ENCODE measurements around the gene SLC27A4. TPM values are rescaled to one million over a fixed set of nuclear protein-coding genes. Genes with fewer than 3 reads are reported as not detected.
A peak's percentile ranks its signal among the peaks of the same experiment; 100 is the strongest.

Gene SLC27A4
- total and polyA plus RNA-seq, 4 donors = 23.1 to 56.8 (median 45.0) TPM

- H3K4me1 ChIP-seq (ENCODE audit: control insufficient read depth, insufficient read depth, low read length) = no peaks in the 10 kb centered on the region
- H3K27ac ChIP-seq (ENCODE audit: low read depth, low read length) = no peak overlapping the region
- H3K9me3 ChIP-seq (ENCODE audit: control insufficient read depth, insufficient read depth, low read length) = no peaks in the 10 kb centered on the region
- H3K27me3 ChIP-seq (ENCODE audit: control insufficient read depth, insufficient read depth, low read length) = no peaks in the 10 kb centered on the region
- no peak overlapping the region for H3K4me3 ChIP-seq (ENCODE audit: low read depth, low read length)
- no CpG with 5 or more reads among the region's 5 CpGs for WGBS (ENCODE audit: insufficient coverage)
- peaks cover 40% of the 10 kb centered on the region for H3K36me3 ChIP-seq (ENCODE audit: control insufficient read depth, insufficient read depth, low read length)
- DNase-seq (ENCODE audit: low read depth in 4 of 6, low spot score in 6 of 6) = no peak
These were observed 35.4 kb upstream of the SLC27A4 start for GRCh38 chr9:128304971-128305288.

DNA sequence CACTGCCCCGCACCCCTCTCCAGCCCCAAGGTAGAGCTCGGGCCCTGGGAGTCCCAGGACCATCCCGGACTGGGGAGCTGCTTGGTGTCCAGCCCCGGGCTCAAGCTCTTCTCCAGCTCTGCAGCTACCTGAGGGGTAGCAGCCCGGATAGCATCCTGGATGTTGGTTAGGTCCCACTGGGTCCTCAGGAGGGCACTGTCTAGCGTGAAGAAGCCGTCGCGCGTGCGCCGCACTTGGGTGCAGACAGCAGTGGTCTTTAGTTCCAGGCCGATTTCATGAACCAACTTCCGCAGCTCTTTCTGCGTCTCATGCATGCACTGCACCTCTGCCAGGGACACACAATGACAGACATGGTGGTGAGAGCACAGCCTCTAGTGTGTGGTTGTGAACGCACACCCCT lies 30.8 kb upstream of the SLC27A4 start:
- no peak for DNase-seq (ENCODE audit: low read depth in 4 of 6, low spot score in 6 of 6)
- no peak overlapping the region for H3K27ac ChIP-seq (ENCODE audit: low read depth, low read length)
- H3K36me3 ChIP-seq (ENCODE audit: control insufficient read depth, insufficient read depth, low read length) = peaks cover 74% of the 10 kb centered on the region
- H3K27me3 ChIP-seq (ENCODE audit: control insufficient read depth, insufficient read depth, low read length) = no peaks in the 10 kb centered on the region
- WGBS (ENCODE audit: insufficient coverage) = 95% methylated on average over 16 of the region's 16 CpGs
- H3K4me1 ChIP-seq (ENCODE audit: control insufficient read depth, insufficient read depth, low read length) = peaks cover 10% of the 10 kb centered on the region
- no peak overlapping the region for H3K4me3 ChIP-seq (ENCODE audit: low read depth, low read length)
- H3K9me3 ChIP-seq (ENCODE audit: control insufficient read depth, insufficient read depth, low read length) = no peaks in the 10 kb centered on the region

DNA sequence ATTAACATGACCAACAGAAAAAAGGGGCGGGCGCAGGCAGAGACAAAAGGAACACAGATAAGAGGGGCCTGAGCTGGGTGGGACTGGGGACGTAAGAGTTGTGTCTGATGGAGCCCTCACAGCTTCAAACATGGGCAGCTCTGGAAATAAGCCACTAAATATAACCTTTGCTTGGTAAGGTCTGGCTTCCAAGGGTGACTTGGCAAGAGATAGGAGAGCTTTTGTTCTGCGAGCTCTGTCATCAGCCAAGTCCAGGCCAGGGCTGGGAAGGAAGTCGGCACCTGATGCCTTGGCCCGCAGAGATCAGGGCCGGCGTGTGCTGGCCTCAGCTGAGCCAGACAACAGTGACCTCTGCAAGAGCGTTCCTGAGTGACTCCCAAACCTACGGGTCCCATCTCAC lies 29.9 kb upstream of the SLC27A4 start:
- H3K27ac ChIP-seq (ENCODE audit: low read depth, low read length) = no peak overlapping the region

DNA sequence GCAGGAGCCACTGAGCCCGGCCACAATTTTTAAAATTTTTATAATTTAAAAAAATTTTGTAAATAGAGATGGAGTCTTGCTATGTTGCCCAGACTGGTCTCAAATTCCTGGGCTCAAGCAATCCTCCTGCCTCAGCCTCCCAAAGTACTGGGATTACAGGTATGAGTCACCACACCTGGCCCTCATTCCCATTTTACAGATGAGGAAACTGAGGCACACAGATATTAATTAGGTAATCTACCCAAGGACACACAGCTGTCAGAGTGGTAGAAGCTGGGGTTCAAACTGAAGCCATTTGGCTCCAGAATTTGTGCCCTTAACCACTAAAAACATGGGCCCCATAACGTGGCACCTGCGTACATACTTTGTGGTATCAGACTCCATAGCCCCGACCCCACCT lies 25.6 kb upstream of the SLC27A4 start:
- Histone ChIP-seq H3K4me3 (ENCODE audit: low read depth, low read length) (no peak overlapping the region), H3K27me3 (ENCODE audit: control insufficient read depth, insufficient read depth, low read length) (no peaks in the 10 kb centered on the region), H3K9me3 (ENCODE audit: control insufficient read depth, insufficient read depth, low read length) (no peaks in the 10 kb centered on the region), H3K4me1 (ENCODE audit: control insufficient read depth, insufficient read depth, low read length) (peaks cover 16% of the 10 kb centered on the region), H3K27ac (ENCODE audit: low read depth, low read length) (no peak overlapping the region), H3K36me3 (ENCODE audit: control insufficient read depth, insufficient read depth, low read length) (peaks cover 73% of the 10 kb centered on the region)
- 100% methylated on average over 3 of the region's 4 CpGs for WGBS (ENCODE audit: insufficient coverage)
- no peak for DNase-seq (ENCODE audit: low read depth in 4 of 6, low spot score in 6 of 6)

More for the DNA sequence above, 29.9 kb upstream of the SLC27A4 start:
- DNase-seq (ENCODE audit: low read depth in 4 of 6, low spot score in 6 of 6) = no peak
- no peak overlapping the region for H3K4me3 ChIP-seq (ENCODE audit: low read depth, low read length)
- 83% methylated on average over 10 of the region's 10 CpGs for WGBS (ENCODE audit: insufficient coverage)
- H3K27me3 ChIP-seq (ENCODE audit: control insufficient read depth, insufficient read depth, low read length) = no peaks in the 10 kb centered on the region
- peaks cover 10% of the 10 kb centered on the region for H3K4me1 ChIP-seq (ENCODE audit: control insufficient read depth, insufficient read depth, low read length)
- peaks cover 76% of the 10 kb centered on the region for H3K36me3 ChIP-seq (ENCODE audit: control insufficient read depth, insufficient read depth, low read length)
- H3K9me3 ChIP-seq (ENCODE audit: control insufficient read depth, insufficient read depth, low read length) = no peaks in the 10 kb centered on the region

DNA sequence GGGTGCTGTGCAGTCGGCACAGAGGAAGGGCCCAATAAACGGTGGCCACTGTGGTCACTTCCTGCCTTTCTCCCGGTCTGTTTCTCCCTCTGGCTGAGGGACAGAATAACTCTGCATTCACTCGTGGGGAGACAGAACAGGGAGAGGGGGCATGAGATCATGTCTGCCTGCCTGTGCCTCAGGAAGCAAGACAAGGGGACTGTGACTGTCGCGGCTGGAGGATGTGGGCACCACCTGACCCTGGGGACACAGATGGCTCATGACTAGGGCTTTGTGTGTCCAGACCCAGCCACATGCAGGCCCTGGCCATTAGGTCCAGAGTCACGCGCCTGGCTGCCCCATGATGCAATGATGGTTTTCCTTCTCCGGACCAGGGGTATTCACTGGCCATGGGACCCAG lies 23.9 kb upstream of the SLC27A4 start:
- no peaks in the 10 kb centered on the region for H3K9me3 ChIP-seq (ENCODE audit: control insufficient read depth, insufficient read depth, low read length)
- H3K27ac ChIP-seq (ENCODE audit: low read depth, low read length) = no peak overlapping the region
- H3K4me1 ChIP-seq (ENCODE audit: control insufficient read depth, insufficient read depth, low read length) = peaks cover 18% of the 10 kb centered on the region
- 68% methylated on average over 8 of the region's 9 CpGs for WGBS (ENCODE audit: insufficient coverage)
- no peaks in the 10 kb centered on the region for H3K27me3 ChIP-seq (ENCODE audit: control insufficient read depth, insufficient read depth, low read length)
- DNase-seq (ENCODE audit: low read depth in 4 of 6, low spot score in 6 of 6) = peak in 1 of 6 donors; percentile 51
- peaks cover 68% of the 10 kb centered on the region for H3K36me3 ChIP-seq (ENCODE audit: control insufficient read depth, insufficient read depth, low read length)
- H3K4me3 ChIP-seq (ENCODE audit: low read depth, low read length) = no peak overlapping the region

DNA sequence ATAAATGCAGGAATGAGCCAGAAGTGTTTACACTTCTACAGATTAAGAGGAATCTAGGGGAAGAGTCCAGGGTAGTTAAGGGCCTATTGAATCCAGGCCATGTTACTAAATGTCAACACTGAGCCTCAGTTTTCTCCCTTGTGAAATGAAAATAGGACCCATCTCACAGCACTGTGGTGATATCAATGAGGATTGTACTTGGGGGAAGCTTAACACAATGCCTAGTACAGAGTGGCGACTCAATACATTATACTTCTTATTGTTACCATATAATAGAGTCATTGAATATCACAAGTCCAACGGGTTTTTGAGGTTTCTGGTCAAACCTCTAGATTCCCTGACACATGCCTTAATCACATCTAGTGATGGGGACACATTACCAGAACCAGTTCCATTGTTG lies 22.7 kb upstream of the SLC27A4 start:
- WGBS (ENCODE audit: insufficient coverage) = no CpG with 5 or more reads among the region's 2 CpGs
- Histone ChIP-seq H3K4me1 (ENCODE audit: control insufficient read depth, insufficient read depth, low read length) (peaks cover 23% of the 10 kb centered on the region), H3K36me3 (ENCODE audit: control insufficient read depth, insufficient read depth, low read length) (peaks cover 61% of the 10 kb centered on the region), H3K27ac (ENCODE audit: low read depth, low read length) (no peak overlapping the region), H3K27me3 (ENCODE audit: control insufficient read depth, insufficient read depth, low read length) (no peaks in the 10 kb centered on the region), H3K4me3 (ENCODE audit: low read depth, low read length) (no peak overlapping the region), H3K9me3 (ENCODE audit: control insufficient read depth, insufficient read depth, low read length) (no peaks in the 10 kb centered on the region)
- no peak for DNase-seq (ENCODE audit: low read depth in 4 of 6, low spot score in 6 of 6)

DNA sequence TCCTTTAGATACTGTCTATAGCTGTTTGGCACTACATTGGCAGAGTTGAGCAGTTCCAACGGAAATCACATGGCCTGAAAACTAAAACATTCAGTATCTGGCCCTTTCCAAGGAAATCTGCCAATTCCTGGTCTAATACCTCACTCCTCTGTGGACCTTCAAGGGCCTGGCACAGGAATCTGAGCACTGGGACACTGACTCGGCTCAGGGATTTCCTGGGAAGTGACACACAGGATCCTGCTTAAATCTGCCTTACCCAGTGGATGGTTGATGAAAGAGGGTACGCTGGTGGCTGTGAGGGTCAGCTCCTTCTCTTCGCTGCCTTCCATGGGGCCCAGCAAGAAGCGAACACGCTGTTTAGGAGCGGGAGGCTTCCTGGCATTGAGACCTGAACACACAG lies 19.0 kb upstream of the SLC27A4 start:
- peaks cover 47% of the 10 kb centered on the region for H3K36me3 ChIP-seq (ENCODE audit: control insufficient read depth, insufficient read depth, low read length)
- H3K27me3 ChIP-seq (ENCODE audit: control insufficient read depth, insufficient read depth, low read length) = no peaks in the 10 kb centered on the region
- peak overlapping the region; percentile 63 for H3K4me3 ChIP-seq (ENCODE audit: low read depth, low read length)
- 92% methylated on average over 1 of the region's 7 CpGs for WGBS (ENCODE audit: insufficient coverage)
- no peaks in the 10 kb centered on the region for H3K9me3 ChIP-seq (ENCODE audit: control insufficient read depth, insufficient read depth, low read length)
- H3K4me1 ChIP-seq (ENCODE audit: control insufficient read depth, insufficient read depth, low read length) = peaks cover 24% of the 10 kb centered on the region
- no peak overlapping the region for H3K27ac ChIP-seq (ENCODE audit: low read depth, low read length)
- DNase-seq (ENCODE audit: low read depth in 4 of 6, low spot score in 6 of 6) = no peak

- Histone ChIP-seq H3K4me3 (ENCODE audit: low read depth, low read length) (peak overlapping the region; percentile 63), H3K36me3 (ENCODE audit: control insufficient read depth, insufficient read depth, low read length) (peaks cover 47% of the 10 kb centered on the region), H3K9me3 (ENCODE audit: control insufficient read depth, insufficient read depth, low read length) (no peaks in the 10 kb centered on the region), H3K27me3 (ENCODE audit: control insufficient read depth, insufficient read depth, low read length) (no peaks in the 10 kb centered on the region), H3K27ac (ENCODE audit: low read depth, low read length) (peak overlapping the region; percentile 95), H3K4me1 (ENCODE audit: control insufficient read depth, insufficient read depth, low read length) (peaks cover 22% of the 10 kb centered on the region)
- 1% methylated on average over 21 of the region's 21 CpGs for WGBS (ENCODE audit: insufficient coverage)
- peak in 1 of 6 donors; percentile 13 for DNase-seq (ENCODE audit: low read depth in 4 of 6, low spot score in 6 of 6)
These were observed 18.4 kb upstream of the SLC27A4 start for GRCh38 chr9:128321879-128322403.

DNA sequence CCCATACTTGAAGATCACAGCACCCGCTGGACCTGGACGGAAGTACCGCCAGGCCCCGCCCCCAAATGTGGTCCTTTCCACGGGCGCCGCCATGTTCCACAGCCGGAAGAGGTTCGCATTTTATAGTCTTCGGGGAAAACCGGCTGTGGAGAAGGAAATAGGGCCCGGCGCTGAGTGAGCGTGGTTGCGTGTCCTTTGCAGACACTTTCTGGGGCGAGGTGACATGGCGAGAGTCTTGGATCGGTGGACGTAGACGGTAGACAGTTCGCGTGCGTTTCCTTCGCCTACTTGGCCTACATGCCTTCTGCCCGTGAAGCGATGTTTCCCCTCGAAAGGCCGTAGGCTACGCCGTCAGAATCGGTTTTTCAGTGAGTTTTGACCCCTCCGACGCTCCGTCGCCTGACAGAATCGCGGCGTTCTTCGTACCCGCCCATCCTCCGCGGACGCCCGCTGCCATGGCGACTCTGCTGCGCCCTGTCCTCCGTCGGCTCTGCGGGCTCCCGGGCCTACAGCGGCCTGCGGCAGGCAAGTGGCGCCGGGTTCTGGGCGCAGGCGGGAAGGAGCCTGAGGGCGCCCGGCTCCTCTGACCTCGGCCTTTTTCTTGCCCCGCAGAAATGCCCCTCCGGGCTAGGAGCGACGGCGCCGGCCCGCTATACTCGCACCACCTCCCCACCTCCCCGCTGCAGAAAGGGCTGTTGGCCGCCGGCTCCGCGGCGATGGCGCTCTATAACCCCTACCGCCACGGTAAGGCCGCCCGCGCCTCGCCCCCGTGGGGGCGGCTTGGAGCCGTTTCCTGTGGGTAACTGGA lies 17.7 kb upstream of the SLC27A4 start, which contains the start of the genes COQ4 and TRUB2:
TSS of gene COQ4 (plus strand) at position 436 of the 808 bp plus-strand sequence. CDS start at position 456, 20 bp downstream.
TSS of gene TRUB2 (minus strand) at position 44 of the 808 bp plus-strand sequence. CDS start at position 5, 39 bp downstream.
- H3K27me3 ChIP-seq (ENCODE audit: control insufficient read depth, insufficient read depth, low read length) = no peaks in the 10 kb centered on the region
- peak within 1 kb of the TSS; percentile 95 for H3K27ac ChIP-seq (ENCODE audit: low read depth, low read length)
- DNase-seq (ENCODE audit: low read depth in 4 of 6, low spot score in 6 of 6) = peak; percentile 96 to 99 (median 98)
- peak within 1 kb of the TSS; percentile 63 for H3K4me3 ChIP-seq (ENCODE audit: low read depth, low read length)
- H3K36me3 ChIP-seq (ENCODE audit: control insufficient read depth, insufficient read depth, low read length) = peaks cover 48% of the 10 kb centered on the region
- peaks cover 18% of the 10 kb centered on the region for H3K4me1 ChIP-seq (ENCODE audit: control insufficient read depth, insufficient read depth, low read length)
- H3K9me3 ChIP-seq (ENCODE audit: control insufficient read depth, insufficient read depth, low read length) = no peaks in the 10 kb centered on the region
- WGBS (ENCODE audit: insufficient coverage) = under 1% methylated on average over 83 of the region's 83 CpGs

Data from spinal cord (tissue), 10 donors.